ENCODE results near the gene NASP. TPM values are rescaled to one million over a fixed set of nuclear protein-coding genes. Genes with fewer than 3 reads are reported as not detected.

The NASP gene, protein sequence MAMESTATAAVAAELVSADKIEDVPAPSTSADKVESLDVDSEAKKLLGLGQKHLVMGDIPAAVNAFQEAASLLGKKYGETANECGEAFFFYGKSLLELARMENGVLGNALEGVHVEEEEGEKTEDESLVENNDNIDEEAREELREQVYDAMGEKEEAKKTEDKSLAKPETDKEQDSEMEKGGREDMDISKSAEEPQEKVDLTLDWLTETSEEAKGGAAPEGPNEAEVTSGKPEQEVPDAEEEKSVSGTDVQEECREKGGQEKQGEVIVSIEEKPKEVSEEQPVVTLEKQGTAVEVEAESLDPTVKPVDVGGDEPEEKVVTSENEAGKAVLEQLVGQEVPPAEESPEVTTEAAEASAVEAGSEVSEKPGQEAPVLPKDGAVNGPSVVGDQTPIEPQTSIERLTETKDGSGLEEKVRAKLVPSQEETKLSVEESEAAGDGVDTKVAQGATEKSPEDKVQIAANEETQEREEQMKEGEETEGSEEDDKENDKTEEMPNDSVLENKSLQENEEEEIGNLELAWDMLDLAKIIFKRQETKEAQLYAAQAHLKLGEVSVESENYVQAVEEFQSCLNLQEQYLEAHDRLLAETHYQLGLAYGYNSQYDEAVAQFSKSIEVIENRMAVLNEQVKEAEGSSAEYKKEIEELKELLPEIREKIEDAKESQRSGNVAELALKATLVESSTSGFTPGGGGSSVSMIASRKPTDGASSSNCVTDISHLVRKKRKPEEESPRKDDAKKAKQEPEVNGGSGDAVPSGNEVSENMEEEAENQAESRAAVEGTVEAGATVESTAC
- polyA plus RNA-seq = 10 to 100 TPM; 94.2 to 96.9 TPM

GRCh38 chr1:45583666-45584350 is at the start of gene NASP:
Gene NASP (plus strand): TSS chr1:45584041. CDS start chr1:45584147, 106 bp downstream.
- Histone ChIP-seq H3K36me3 (ENCODE audit: control insufficient read depth in 2 of 2, insufficient read depth in 2 of 2, low read length in 1 of 2) (no peaks in the 10 kb centered on the region), H3K27ac (ENCODE audit: low read depth in 2 of 2, low read length in 1 of 2) (peak within 1 kb of the TSS; percentile 93 to 97), H3K4me1 (ENCODE audit: control insufficient read depth in 2 of 2, insufficient read depth in 2 of 2, low read length in 1 of 2) (peaks cover 0 to 4% of the 10 kb centered on the region in 2 donors), H3K4me3 (ENCODE audit: low read depth in 1 of 2, low read length in 2 of 2) (peak within 1 kb of the TSS; percentile 75 to 90), H3K9me3 (ENCODE audit: control insufficient read depth in 2 of 2, insufficient read depth in 1 of 2, low read depth in 1 of 2, low read length in 1 of 2) (no peaks in the 10 kb centered on the region), H3K27me3 (ENCODE audit: control insufficient read depth in 1 of 2, insufficient read depth in 2 of 2, low read length in 2 of 2) (no peaks in the 10 kb centered on the region)
- 0 to 1% methylated on average over 39 to 40 of the region's 41 CpGs for whole genome bisulfite sequencing, 2 donors

DNA sequence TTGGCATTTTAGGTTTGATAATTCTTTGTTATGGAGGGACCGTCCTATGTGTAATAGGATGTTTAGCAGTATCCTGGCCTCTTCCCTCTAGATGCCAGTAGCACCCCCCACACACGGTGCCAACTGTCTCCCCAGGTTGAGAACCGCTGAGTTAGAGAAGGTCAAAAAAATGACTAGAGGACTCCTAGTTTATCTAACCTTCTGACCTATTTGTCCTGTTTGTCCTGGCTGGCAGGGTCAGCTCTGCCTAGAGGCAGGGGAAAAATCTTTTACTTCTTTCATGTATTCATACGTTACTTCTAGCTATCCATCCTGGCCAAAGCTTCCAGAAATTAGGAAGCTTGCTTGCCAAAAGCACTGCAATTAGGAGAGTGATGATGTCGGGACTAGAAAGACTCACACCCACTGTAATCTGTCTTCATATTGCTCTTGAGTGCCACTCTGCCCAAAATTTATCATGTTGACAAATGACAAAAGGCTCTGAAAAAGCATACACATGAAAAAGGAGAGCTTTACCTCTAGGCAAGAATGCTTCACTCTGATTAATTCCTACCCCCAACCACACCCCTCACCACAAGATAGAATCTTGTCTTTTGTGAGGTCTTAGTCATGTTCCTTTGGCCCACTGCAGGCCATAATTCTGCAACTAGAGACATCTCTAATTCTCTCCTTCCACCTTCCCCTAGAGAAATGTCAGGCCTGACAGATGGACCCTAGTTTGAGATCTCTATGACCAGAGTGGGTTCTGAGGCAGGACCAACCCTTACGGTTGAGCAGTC is 47.7 kb upstream of the NASP start:
- H3K4me3 ChIP-seq (ENCODE audit: low read depth in 1 of 2, low read length in 2 of 2) = no peak overlapping the region
- no peaks in the 10 kb centered on the region for H3K4me1 ChIP-seq (ENCODE audit: control insufficient read depth in 2 of 2, insufficient read depth in 2 of 2, low read length in 1 of 2)
- no peaks in the 10 kb centered on the region for H3K9me3 ChIP-seq (ENCODE audit: control insufficient read depth in 2 of 2, insufficient read depth in 1 of 2, low read depth in 1 of 2, low read length in 1 of 2)
- no peak overlapping the region for H3K27ac ChIP-seq (ENCODE audit: low read depth in 2 of 2, low read length in 1 of 2)
- H3K36me3 ChIP-seq (ENCODE audit: control insufficient read depth in 2 of 2, insufficient read depth in 2 of 2, low read length in 1 of 2) = no peaks in the 10 kb centered on the region
- H3K27me3 ChIP-seq (ENCODE audit: control insufficient read depth in 1 of 2, insufficient read depth in 2 of 2, low read length in 2 of 2) = no peaks in the 10 kb centered on the region
- 58 to 61% methylated on average over 6 of the region's 6 CpGs for WGBS, 2 donors

GRCh38 chr1:45536886-45537285 is 47.0 kb upstream of the NASP start:
- no peaks in the 10 kb centered on the region for H3K36me3 ChIP-seq (ENCODE audit: control insufficient read depth in 2 of 2, insufficient read depth in 2 of 2, low read length in 1 of 2)
- no peaks in the 10 kb centered on the region for H3K27me3 ChIP-seq (ENCODE audit: control insufficient read depth in 1 of 2, insufficient read depth in 2 of 2, low read length in 2 of 2)
- no peaks in the 10 kb centered on the region for H3K4me1 ChIP-seq (ENCODE audit: control insufficient read depth in 2 of 2, insufficient read depth in 2 of 2, low read length in 1 of 2)
- WGBS, 2 donors = 69 to 72% methylated on average over 4 of the region's 4 CpGs
- no peak overlapping the region for H3K4me3 ChIP-seq (ENCODE audit: low read depth in 1 of 2, low read length in 2 of 2)
- no peaks in the 10 kb centered on the region for H3K9me3 ChIP-seq (ENCODE audit: control insufficient read depth in 2 of 2, insufficient read depth in 1 of 2, low read depth in 1 of 2, low read length in 1 of 2)
- no peak overlapping the region for H3K27ac ChIP-seq (ENCODE audit: low read depth in 2 of 2, low read length in 1 of 2)

GRCh38 chr1:45541193-45541592 is 42.6 kb upstream of the NASP start:
- H3K4me1 ChIP-seq (ENCODE audit: control insufficient read depth in 2 of 2, insufficient read depth in 2 of 2, low read length in 1 of 2) = peaks cover 0 to 2% of the 10 kb centered on the region in 2 donors
- H3K27ac ChIP-seq (ENCODE audit: low read depth in 2 of 2, low read length in 1 of 2) = no peak overlapping the region
- 94 to 95% methylated on average over 1 of the region's 1 CpG for WGBS, 2 donors
- H3K9me3 ChIP-seq (ENCODE audit: control insufficient read depth in 2 of 2, insufficient read depth in 1 of 2, low read depth in 1 of 2, low read length in 1 of 2) = no peaks in the 10 kb centered on the region
- no peaks in the 10 kb centered on the region for H3K27me3 ChIP-seq (ENCODE audit: control insufficient read depth in 1 of 2, insufficient read depth in 2 of 2, low read length in 2 of 2)
- no peaks in the 10 kb centered on the region for H3K36me3 ChIP-seq (ENCODE audit: control insufficient read depth in 2 of 2, insufficient read depth in 2 of 2, low read length in 1 of 2)
- no peak overlapping the region for H3K4me3 ChIP-seq (ENCODE audit: low read depth in 1 of 2, low read length in 2 of 2)

- no peak overlapping the region for H3K27ac ChIP-seq (ENCODE audit: low read depth in 2 of 2, low read length in 1 of 2)
- H3K4me3 ChIP-seq (ENCODE audit: low read depth in 1 of 2, low read length in 2 of 2) = no peak overlapping the region
- H3K27me3 ChIP-seq (ENCODE audit: control insufficient read depth in 1 of 2, insufficient read depth in 2 of 2, low read length in 2 of 2) = no peaks in the 10 kb centered on the region
- 59 to 78% methylated on average over 4 of the region's 4 CpGs for WGBS, 2 donors
- peaks cover 0 to 2% of the 10 kb centered on the region in 2 donors for H3K4me1 ChIP-seq (ENCODE audit: control insufficient read depth in 2 of 2, insufficient read depth in 2 of 2, low read length in 1 of 2)
- H3K9me3 ChIP-seq (ENCODE audit: control insufficient read depth in 2 of 2, insufficient read depth in 1 of 2, low read depth in 1 of 2, low read length in 1 of 2) = no peaks in the 10 kb centered on the region
- no peaks in the 10 kb centered on the region for H3K36me3 ChIP-seq (ENCODE audit: control insufficient read depth in 2 of 2, insufficient read depth in 2 of 2, low read length in 1 of 2)
Observed at GRCh38 chr1:45542591-45542990, 41.2 kb upstream of the NASP start.

GRCh38 chr1:45543581-45544417 is 40.0 kb upstream of the NASP start:
- no peaks in the 10 kb centered on the region for H3K9me3 ChIP-seq (ENCODE audit: control insufficient read depth in 2 of 2, insufficient read depth in 1 of 2, low read depth in 1 of 2, low read length in 1 of 2)
- no peaks in the 10 kb centered on the region for H3K27me3 ChIP-seq (ENCODE audit: control insufficient read depth in 1 of 2, insufficient read depth in 2 of 2, low read length in 2 of 2)
- peaks cover 0 to 2% of the 10 kb centered on the region in 2 donors for H3K4me1 ChIP-seq (ENCODE audit: control insufficient read depth in 2 of 2, insufficient read depth in 2 of 2, low read length in 1 of 2)
- 44 to 56% methylated on average over 8 of the region's 8 CpGs for WGBS, 2 donors
- H3K4me3 ChIP-seq (ENCODE audit: low read depth in 1 of 2, low read length in 2 of 2) = no peak overlapping the region
- no peak overlapping the region for H3K27ac ChIP-seq (ENCODE audit: low read depth in 2 of 2, low read length in 1 of 2)
- H3K36me3 ChIP-seq (ENCODE audit: control insufficient read depth in 2 of 2, insufficient read depth in 2 of 2, low read length in 1 of 2) = no peaks in the 10 kb centered on the region

- WGBS, 2 donors = 76 to 80% methylated on average over 4 of the region's 4 CpGs
- Histone ChIP-seq H3K27me3 (ENCODE audit: control insufficient read depth in 1 of 2, insufficient read depth in 2 of 2, low read length in 2 of 2) (no peaks in the 10 kb centered on the region), H3K36me3 (ENCODE audit: control insufficient read depth in 2 of 2, insufficient read depth in 2 of 2, low read length in 1 of 2) (no peaks in the 10 kb centered on the region), H3K4me3 (ENCODE audit: low read depth in 1 of 2, low read length in 2 of 2) (no peak overlapping the region), H3K9me3 (ENCODE audit: control insufficient read depth in 2 of 2, insufficient read depth in 1 of 2, low read depth in 1 of 2, low read length in 1 of 2) (no peaks in the 10 kb centered on the region), H3K27ac (ENCODE audit: low read depth in 2 of 2, low read length in 1 of 2) (no peak overlapping the region), H3K4me1 (ENCODE audit: control insufficient read depth in 2 of 2, insufficient read depth in 2 of 2, low read length in 1 of 2) (peaks cover 0 to 2% of the 10 kb centered on the region in 2 donors)
Observed at GRCh38 chr1:45544530-45544929, 39.3 kb upstream of the NASP start.

GRCh38 chr1:45545019-45545493 is 38.8 kb upstream of the NASP start:
- 52 to 55% methylated on average over 6 of the region's 6 CpGs for WGBS, 2 donors
- H3K27me3 ChIP-seq (ENCODE audit: control insufficient read depth in 1 of 2, insufficient read depth in 2 of 2, low read length in 2 of 2) = no peaks in the 10 kb centered on the region
- H3K4me1 ChIP-seq (ENCODE audit: control insufficient read depth in 2 of 2, insufficient read depth in 2 of 2, low read length in 1 of 2) = peaks cover 0 to 2% of the 10 kb centered on the region in 2 donors
- no peak overlapping the region for H3K27ac ChIP-seq (ENCODE audit: low read depth in 2 of 2, low read length in 1 of 2)
- H3K9me3 ChIP-seq (ENCODE audit: control insufficient read depth in 2 of 2, insufficient read depth in 1 of 2, low read depth in 1 of 2, low read length in 1 of 2) = no peaks in the 10 kb centered on the region
- no peaks in the 10 kb centered on the region for H3K36me3 ChIP-seq (ENCODE audit: control insufficient read depth in 2 of 2, insufficient read depth in 2 of 2, low read length in 1 of 2)
- no peak overlapping the region for H3K4me3 ChIP-seq (ENCODE audit: low read depth in 1 of 2, low read length in 2 of 2)

Measured in esophagus (tissue), 2 donors.